ENCODE data around the gene DVL3.

GRCh38 chr3:184188080-184188479 lies 32.9 kb downstream of the DVL3 start:
- TF ChIP-seq CTCF (IDR thresholded peaks at IDR 0.05) (no peak), EP300 (IDR thresholded peaks at IDR 0.05) (no peak), POLR2A (IDR thresholded peaks at IDR 0.05) (no peak)

Data from gastroesophageal sphincter (tissue), 3 donors.